ENCODE results near the gene COL13A1.
A peak's percentile ranks its signal among the peaks of the same experiment; 100 is the strongest.

COL13A1 gene

GRCh38 chr10:69952069-69952800 lies 150.5 kb downstream of the COL13A1 start:
- DNase-seq (ENCODE audit: low read depth in 1 of 2, low spot score in 1 of 2): no peak
- in situ Hi-C loops (cut with HindIII; ENCODE audit: low pct_unique_long_range_greater_than_20kb, low sequenced_read_pairs): no loop called here
- TF ChIP-seq JUND (IDR thresholded peaks at IDR 0.05; ENCODE audit: low read depth): no peak

GRCh38 chr10:69952821-69953221 lies 151.1 kb downstream of the COL13A1 start:
- no peak for DNase-seq (ENCODE audit: low read depth in 1 of 2, low spot score in 1 of 2)
- TF ChIP-seq JUND (IDR thresholded peaks at IDR 0.05; ENCODE audit: low read depth): no peak
- in situ Hi-C loops (cut with HindIII; ENCODE audit: low pct_unique_long_range_greater_than_20kb, low sequenced_read_pairs): no loop called here

- in situ Hi-C loops (cut with HindIII; ENCODE audit: low pct_unique_long_range_greater_than_20kb, low sequenced_read_pairs): no loop called here
- TF ChIP-seq JUND (IDR thresholded peaks at IDR 0.05; ENCODE audit: low read depth): no peak
- DNase-seq (ENCODE audit: low read depth in 1 of 2, low spot score in 1 of 2): no peak
Observed at GRCh38 chr10:69953851-69954250, 152.1 kb downstream of the COL13A1 start.

DNA sequence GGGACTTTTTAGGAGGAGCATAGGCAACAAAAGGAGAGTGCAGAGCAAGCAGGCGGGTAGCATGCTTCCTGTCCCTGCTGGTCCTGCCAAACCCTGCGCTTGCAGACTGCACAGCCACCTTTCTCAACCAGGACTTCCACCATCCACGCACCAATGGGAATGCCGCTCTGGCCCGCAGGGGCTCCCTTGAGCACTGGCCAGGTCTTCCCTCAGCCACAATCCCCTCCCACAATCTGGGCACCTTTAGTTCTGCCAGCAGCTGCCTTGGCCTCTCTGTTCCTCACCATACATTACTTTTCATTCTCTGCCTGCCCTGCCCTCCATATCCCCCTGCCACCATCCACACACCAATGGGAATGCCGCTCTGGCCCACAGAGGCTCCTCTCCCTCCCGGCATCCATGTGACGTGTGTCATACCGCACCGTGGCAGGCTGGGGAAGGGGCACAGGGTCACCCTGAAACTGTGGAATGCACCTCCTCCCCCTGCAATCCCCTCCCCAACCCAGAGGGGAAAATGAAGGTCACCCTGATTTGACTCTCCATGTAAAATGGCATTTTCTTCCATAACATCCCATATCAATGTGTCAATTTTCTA lies 153.6 kb downstream of the COL13A1 start:
- no peak for TF ChIP-seq JUND (IDR thresholded peaks at IDR 0.05; ENCODE audit: low read depth)
- no peak for DNase-seq (ENCODE audit: low read depth in 1 of 2, low spot score in 1 of 2)
- in situ Hi-C loops (cut with HindIII; ENCODE audit: low pct_unique_long_range_greater_than_20kb, low sequenced_read_pairs): no loop called here

DNA sequence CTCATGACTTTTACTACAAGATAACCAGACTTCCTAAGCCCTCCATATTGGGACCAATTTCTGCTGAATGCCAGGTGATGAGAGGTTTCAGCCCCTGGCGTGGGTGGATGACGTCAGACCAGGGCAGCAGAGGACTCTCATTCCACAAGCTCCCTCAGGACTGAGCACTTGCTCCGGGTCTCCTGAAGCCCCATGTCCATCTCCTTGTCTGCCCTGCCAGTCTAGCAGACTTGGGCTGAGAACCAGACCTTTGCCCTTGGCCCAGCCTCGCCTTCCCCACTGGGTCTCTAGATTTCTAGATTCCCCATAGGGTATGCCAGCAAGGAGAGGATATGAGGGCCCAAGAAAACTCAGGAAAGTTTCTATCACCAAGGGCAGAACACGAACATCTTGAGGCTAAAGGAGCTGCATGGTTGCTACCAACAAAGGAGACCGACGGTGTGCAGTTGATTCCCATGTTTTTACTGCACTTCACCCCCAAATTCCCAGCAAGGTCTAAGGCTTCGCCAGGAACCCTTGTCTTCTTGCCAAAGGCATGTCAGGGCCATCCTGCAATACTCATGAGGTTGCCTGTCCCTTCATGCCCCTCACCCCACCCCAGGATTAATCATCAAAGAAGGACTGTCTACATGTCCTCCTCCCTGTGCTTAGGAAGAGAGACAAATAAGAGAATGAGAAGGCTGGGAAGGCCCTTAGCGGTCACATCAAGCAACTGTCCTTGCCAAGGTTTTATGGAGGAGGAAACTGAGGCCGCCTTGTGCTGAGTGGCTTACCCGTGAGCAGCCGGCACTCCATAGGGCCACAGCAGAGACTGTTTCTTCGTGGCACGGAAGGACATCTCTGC lies 154.4 kb downstream of the COL13A1 start:
- in situ Hi-C loops (cut with HindIII; ENCODE audit: low pct_unique_long_range_greater_than_20kb, low sequenced_read_pairs): no loop called here
- no peak for DNase-seq (ENCODE audit: low read depth in 1 of 2, low spot score in 1 of 2)
- TF ChIP-seq JUND (IDR thresholded peaks at IDR 0.05; ENCODE audit: low read depth): no peak

DNA sequence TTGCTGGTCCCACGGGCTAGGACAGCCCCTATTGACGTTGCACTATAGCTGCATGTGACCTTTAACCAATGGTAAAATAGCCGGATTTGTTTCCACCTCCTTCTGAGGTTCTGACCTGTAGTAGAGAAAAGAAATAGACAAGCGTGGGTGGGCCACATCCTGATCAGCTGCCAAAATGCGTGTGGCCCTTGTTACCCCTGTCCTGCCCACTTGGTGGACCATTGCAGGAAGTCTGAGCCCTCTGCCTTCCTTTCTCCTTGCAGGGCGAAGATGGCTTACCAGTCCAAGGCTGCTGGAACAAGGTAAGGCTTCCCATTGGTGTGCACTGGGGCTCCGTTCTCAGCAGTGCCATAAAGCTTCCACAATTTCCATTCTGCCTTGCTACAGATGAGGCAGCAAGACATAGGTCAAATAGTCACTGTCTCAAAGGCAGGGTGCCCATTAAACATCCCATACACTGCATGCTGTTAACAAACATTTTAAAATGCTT lies 155.1 kb downstream of the COL13A1 start:
- no peak for DNase-seq (ENCODE audit: low read depth in 1 of 2, low spot score in 1 of 2)
- in situ Hi-C loops (cut with HindIII; ENCODE audit: low pct_unique_long_range_greater_than_20kb, low sequenced_read_pairs): no loop called here
- TF ChIP-seq JUND (IDR thresholded peaks at IDR 0.05; ENCODE audit: low read depth): no peak

GRCh38 chr10:69957241-69957885 lies 155.7 kb downstream of the COL13A1 start:
- in situ Hi-C loops (cut with HindIII; ENCODE audit: low pct_unique_long_range_greater_than_20kb, low sequenced_read_pairs): no loop called here
- DNase-seq (ENCODE audit: low read depth in 1 of 2, low spot score in 1 of 2): no peak
- no peak for TF ChIP-seq JUND (IDR thresholded peaks at IDR 0.05; ENCODE audit: low read depth)

- in situ Hi-C loops (cut with HindIII; ENCODE audit: low pct_unique_long_range_greater_than_20kb, low sequenced_read_pairs): no loop called here
- TF ChIP-seq JUND (IDR thresholded peaks at IDR 0.05; ENCODE audit: low read depth): no peak
- DNase-seq (ENCODE audit: low read depth in 1 of 2, low spot score in 1 of 2): peak; percentile 47 to 67
Observed at GRCh38 chr10:69957886-69958555, 156.3 kb downstream of the COL13A1 start.

DNA sequence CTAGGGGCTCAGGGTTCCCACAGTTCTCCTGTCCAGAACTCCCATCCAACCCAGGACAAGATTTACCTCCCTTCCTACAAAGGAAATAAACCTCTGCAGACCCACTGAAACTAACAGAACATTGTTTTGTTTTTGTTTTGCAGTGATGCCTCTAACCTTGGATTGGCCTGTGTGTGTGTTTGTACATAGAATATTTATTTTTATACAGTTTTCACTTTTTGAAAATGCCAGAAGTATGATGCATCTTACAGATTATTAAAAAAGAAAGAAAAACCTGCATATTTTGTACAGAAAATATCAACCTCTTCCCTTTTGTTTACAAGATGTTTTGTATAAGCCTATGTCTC lies 156.8 kb downstream of the COL13A1 start:
- TF ChIP-seq JUND (IDR thresholded peaks at IDR 0.05; ENCODE audit: low read depth): no peak
- no peak for DNase-seq (ENCODE audit: low read depth in 1 of 2, low spot score in 1 of 2)
- in situ Hi-C loops (cut with HindIII; ENCODE audit: low pct_unique_long_range_greater_than_20kb, low sequenced_read_pairs): no loop called here

GRCh38 chr10:69959911-69960310 lies 158.2 kb downstream of the COL13A1 start:
- in situ Hi-C loops (cut with HindIII; ENCODE audit: low pct_unique_long_range_greater_than_20kb, low sequenced_read_pairs): no loop called here
- no peak for TF ChIP-seq JUND (IDR thresholded peaks at IDR 0.05; ENCODE audit: low read depth)
- no peak for DNase-seq (ENCODE audit: low read depth in 1 of 2, low spot score in 1 of 2)

DNA sequence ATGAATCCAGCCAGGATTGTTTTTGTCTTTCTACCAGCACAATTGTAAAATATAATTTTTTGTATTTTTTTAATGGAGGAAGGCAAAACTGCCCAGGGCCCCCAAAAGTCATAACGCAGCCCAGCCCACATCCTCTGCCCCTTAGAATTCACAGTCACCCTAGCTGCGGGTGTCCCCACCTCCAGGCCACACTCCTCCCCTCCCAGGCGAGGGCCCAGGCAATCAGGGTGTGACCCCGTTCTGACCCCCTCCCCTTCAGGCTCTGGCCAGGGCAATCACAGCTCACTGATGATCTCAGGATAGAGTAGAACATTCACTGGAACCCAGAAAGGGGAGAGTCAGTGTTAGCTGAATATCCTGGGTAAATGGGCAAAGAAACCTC lies 158.9 kb downstream of the COL13A1 start:
- in situ Hi-C loops (cut with HindIII; ENCODE audit: low pct_unique_long_range_greater_than_20kb, low sequenced_read_pairs): no loop called here
- TF ChIP-seq JUND (IDR thresholded peaks at IDR 0.05; ENCODE audit: low read depth): no peak

More for the DNA sequence above, 158.9 kb downstream of the COL13A1 start:
- DNase-seq (ENCODE audit: low read depth in 1 of 2, low spot score in 1 of 2): no peak
